Measurements from ENCODE around the gene REV1.
"Not testable (repeated sequence)": the region's sequence is repeated elsewhere in the genome, so short reads cannot be mapped to it uniquely, and the experiment has no call there.

Gene REV1

GRCh38 chr2:99399063-99399462 lies 90.8 kb downstream of the REV1 start:
- no peak for DNase-seq

GRCh38 chr2:99398303-99398702 lies 91.5 kb downstream of the REV1 start:
- no peak for DNase-seq

- no peak for DNase-seq
Observed at GRCh38 chr2:99397266-99397920, 92.4 kb downstream of the REV1 start.

- DNase-seq, result no peak
Observed at GRCh38 chr2:99395589-99396130, 94.2 kb downstream of the REV1 start.

- DNase-seq, result no peak
Observed at GRCh38 chr2:99389946-99390345, 99.9 kb downstream of the REV1 start.

- DNase-seq, result no peak
Observed at GRCh38 chr2:99389371-99389770, 100.4 kb downstream of the REV1 start.

- DNase-seq, result no peak
Observed at GRCh38 chr2:99388892-99389291, 100.9 kb downstream of the REV1 start.

GRCh38 chr2:99386011-99386410 lies 103.8 kb downstream of the REV1 start:
- no peak for DNase-seq

- no peak for DNase-seq
Observed at GRCh38 chr2:99382143-99382542, 107.7 kb downstream of the REV1 start.

GRCh38 chr2:99380376-99381010 lies 109.3 kb downstream of the REV1 start:
- DNase-seq, result no peak

- DNase-seq, result no peak
Observed at GRCh38 chr2:99377879-99378278, 111.9 kb downstream of the REV1 start.

- no peak for DNase-seq
Observed at GRCh38 chr2:99376254-99376864, 113.5 kb downstream of the REV1 start.

- DNase-seq, result no peak
Observed at GRCh38 chr2:99374747-99375146, 115.1 kb downstream of the REV1 start.

GRCh38 chr2:99373144-99373543 lies 116.7 kb downstream of the REV1 start:
- no peak for DNase-seq

- DNase-seq, result not testable (repeated sequence)
Observed at GRCh38 chr2:99368854-99369253, 121.0 kb downstream of the REV1 start.

- no peak for DNase-seq
Observed at GRCh38 chr2:99365661-99366060, 124.2 kb downstream of the REV1 start.

- DNase-seq, result no peak
Observed at GRCh38 chr2:99356853-99357252, 133.0 kb downstream of the REV1 start.

GRCh38 chr2:99354825-99355224 lies 135.0 kb downstream of the REV1 start:
- DNase-seq, result not testable (repeated sequence)

- no peak for DNase-seq
Observed at GRCh38 chr2:99354070-99354469, 135.7 kb downstream of the REV1 start.

Data from Kasumi-1 (cell line).